Neural cell (in vitro differentiated cells): ENCODE data around the gene AFG1L. TPM values are rescaled to one million over a fixed set of nuclear protein-coding genes. Genes with fewer than 3 reads are reported as not detected.

ENCODE experiments used
- H2AFZ ChIP-seq: fragments of 200-600, 300-800 bp; sonication (generic), shearing (Covaris generic); 2 replicates; pipeline ENCODE4 v1.6.0; 2014; ENCODE audit warnings: low read depth, mild to moderate bottlenecking, antibody characterized with exemption, low read length, moderate library complexity
- H3F3A ChIP-seq: fragments of 200-600 bp; shearing (Covaris generic); 2 replicates; pipeline ENCODE4 v1.6.1; 2016; ENCODE audit warnings: mild to moderate bottlenecking, moderate library complexity, mixed read lengths, antibody characterized with exemption, low read length; ENCODE audit not compliant: insufficient read depth, poor library complexity, severe bottlenecking
- H3K27ac ChIP-seq: fragments of 200-600, 300-800 bp; sonication (generic), shearing (Covaris generic); 2 replicates; pipeline ENCODE4 v1.5.1; 2014; ENCODE audit warnings: mild to moderate bottlenecking, low read length, moderate library complexity
- H3K27me3 ChIP-seq: fragments of 300-800, 200-600 bp; sonication (generic), shearing (Covaris generic); 2 replicates; pipeline ENCODE4 v1.6.0; 2014; ENCODE audit warnings: mild to moderate bottlenecking, low read depth, low read length, moderate library complexity; ENCODE audit not compliant: insufficient read depth
- H3K36me3 ChIP-seq: fragments of 300-800, 200-600 bp; sonication (generic), shearing (Covaris generic); 2 replicates; pipeline ENCODE4 v1.5.1; 2014; ENCODE audit warnings: mild to moderate bottlenecking, antibody characterized with exemption, low read length, moderate library complexity; ENCODE audit not compliant: insufficient read depth
- H3K4me2 ChIP-seq: fragments of 300-800, 200-600 bp; sonication (generic), shearing (Covaris generic); 2 replicates; pipeline ENCODE4 v1.6.0; 2014; ENCODE audit warnings: mild to moderate bottlenecking, low read length
- H3K4me3 ChIP-seq: fragments of 300-800, 200-600 bp; sonication (generic), shearing (Covaris generic); 2 replicates; pipeline ENCODE4 v1.5.1; 2014; ENCODE audit warnings: mild to moderate bottlenecking, low read length, moderate library complexity
- H3K79me2 ChIP-seq: fragments of 200-600 bp; shearing (Covaris generic); replicated peaks from 2 replicates; pipeline ENCODE4 v1.6.0; 2014; ENCODE audit warnings: mild to moderate bottlenecking, low read length, moderate library complexity; ENCODE audit not compliant: insufficient read depth
- H3K9ac ChIP-seq: fragments of 300-800, 200-600 bp; sonication (generic), shearing (Covaris generic); 2 replicates; pipeline ENCODE4 v1.6.1; 2016; ENCODE audit warnings: mild to moderate bottlenecking, low read length, mixed read lengths
- H3K9me2 ChIP-seq: fragments of 200-600 bp; shearing (Covaris generic); 2 replicates; pipeline ENCODE4 v1.6.1; 2016; ENCODE audit warnings: mild to moderate bottlenecking, low read length, mixed read lengths; ENCODE audit not compliant: insufficient read depth
- H3K9me3 ChIP-seq: fragments of 200-600, 300-800 bp; sonication (generic), shearing (Covaris generic); 2 replicates; pipeline ENCODE4 v1.6.1; 2016; ENCODE audit warnings: mild to moderate bottlenecking, mixed run types, low read length, moderate library complexity, mixed read lengths
- H4K20me1 ChIP-seq: fragments of 200-600 bp; shearing (Covaris generic); 2 replicates; pipeline ENCODE4 v1.6.1; 2016; ENCODE audit warnings: mild to moderate bottlenecking, mixed run types; ENCODE audit not compliant: insufficient read depth
- CTCF ChIP-seq: fragments of 450-650 bp; IDR thresholded peaks from 2 replicates; pipeline ENCODE4 v1.5.1; 2014; ENCODE audit warnings: antibody characterized with exemption, mild to moderate bottlenecking, moderate library complexity; ENCODE audit not compliant: poor library complexity, severe bottlenecking
- EP300 ChIP-seq: fragments of 450-650 bp; conservative IDR thresholded peaks from 2 replicates; pipeline ENCODE4 v1.6.1; 2014; ENCODE audit warnings: antibody characterized with exemption, mild to moderate bottlenecking, moderate library complexity; ENCODE audit not compliant: poor library complexity, severe bottlenecking
- EZH2 ChIP-seq: fragments of 200-600, 300-800 bp; shearing (Covaris generic), sonication (generic); IDR thresholded peaks from 2 replicates; pipeline ENCODE4 v1.6.1; 2014; ENCODE audit warnings: antibody characterized with exemption, low read length, borderline replicate concordance, mild to moderate bottlenecking; ENCODE audit not compliant: insufficient read depth, poor library complexity, severe bottlenecking
- MXI1 ChIP-seq: fragments of 450-650 bp; conservative IDR thresholded peaks from 2 replicates; pipeline ENCODE4 v1.6.1; 2014; ENCODE audit warnings: antibody characterized with exemption, mild to moderate bottlenecking; ENCODE audit not compliant: poor library complexity, severe bottlenecking
- POLR2AphosphoS5 ChIP-seq: IDR thresholded peaks from 2 replicates; pipeline ENCODE4 v1.6.1; 2012
- RAD21 ChIP-seq: fragments of 450-650 bp; conservative IDR thresholded peaks from 2 replicates; pipeline ENCODE4 v1.6.1; 2014; ENCODE audit warnings: antibody characterized with exemption, mild to moderate bottlenecking, moderate library complexity
- REST ChIP-seq: IDR thresholded peaks from 2 replicates; pipeline ENCODE4 v1.6.1; 2012; ENCODE audit warnings: borderline replicate concordance
- SMC3 ChIP-seq: fragments of 450-650 bp; conservative IDR thresholded peaks from 2 replicates; pipeline ENCODE4 v1.6.1; 2014; ENCODE audit warnings: antibody characterized with exemption, mild to moderate bottlenecking, moderate library complexity; ENCODE audit not compliant: poor library complexity
- TAF1 ChIP-seq: IDR thresholded peaks from 2 replicates; pipeline ENCODE4 v1.6.1; 2012; ENCODE audit warnings: low read depth
- polyA plus RNA-seq: library from polyadenylated mRNA; depleted of rRNA; stranded (reverse); fragments of >200 nt; gene quantifications from 2 replicates; pipeline ENCODE4 v1.2.3, GENCODE V29; 2014

AFG1L gene
- polyA plus RNA-seq, 1 donor from 2014 or later, result 3.3 TPM

GRCh38 chr6:108521616-108522107 is 226.8 kb downstream of the AFG1L start:
- no peak for TF ChIP-seq MXI1
- TF ChIP-seq SMC3, result no peak
- TF ChIP-seq RAD21, result no peak
- no peak for TF ChIP-seq POLR2AphosphoS5
- no peak for TF ChIP-seq EP300
- Histone ChIP-seq H3K27me3 (no peaks in the 10 kb centered on the region), H3K4me2 (no peak overlapping the region), H3F3A (no peaks in the 10 kb centered on the region), H3K36me3 (peaks cover 4% of the 10 kb centered on the region), H3K4me3 (no peak overlapping the region), H4K20me1 (no peaks in the 10 kb centered on the region), H3K27ac (no peak overlapping the region), H3K79me2 (no peaks in the 10 kb centered on the region), H3K9ac (no peak overlapping the region), H3K9me2 (no peaks in the 10 kb centered on the region), H2AFZ (no peak overlapping the region), H3K9me3 (no peaks in the 10 kb centered on the region)

GRCh38 chr6:108523697-108524096 is 228.8 kb downstream of the AFG1L start:
- no peak overlapping the region for H2AFZ ChIP-seq
- TF ChIP-seq REST (no peak), SMC3 (no peak), CTCF (no peak), EP300 (no peak), RAD21 (no peak), MXI1 (no peak), POLR2AphosphoS5 (no peak), EZH2 (no peak), TAF1 (no peak)
- no peak overlapping the region for H3K9ac ChIP-seq
- no peak overlapping the region for H3K4me3 ChIP-seq
- H3F3A ChIP-seq, result no peaks in the 10 kb centered on the region
- no peak overlapping the region for H3K27ac ChIP-seq
- H4K20me1 ChIP-seq, result no peaks in the 10 kb centered on the region
- peaks cover 4% of the 10 kb centered on the region for H3K36me3 ChIP-seq
- no peaks in the 10 kb centered on the region for H3K79me2 ChIP-seq
- H3K9me3 ChIP-seq, result no peaks in the 10 kb centered on the region
- no peaks in the 10 kb centered on the region for H3K9me2 ChIP-seq
- H3K4me2 ChIP-seq, result no peak overlapping the region
- no peaks in the 10 kb centered on the region for H3K27me3 ChIP-seq
